GM12878 (cell line): ENCODE results near the gene GPRC5D. TPM values are rescaled to one million over a fixed set of nuclear protein-coding genes. Genes with fewer than 3 reads are reported as not detected.

Experiments
- ATAC-seq: fragments of 200-7000 bp; cut with Tn5 transposase; 3 replicates; pipeline ENCODE4 v1.9.1; 2020; ENCODE audit warnings: mild to moderate bottlenecking, moderate library complexity
- BruUV-seq: library from RNA; stranded (reverse); fragments of 400-500 nt; replicated peaks from 2 replicates; lab custom pipeline; 2021; lab: Mats Ljungman, UMichigan
- CTCF ChIA-PET: fragments of 300-600 bp; sonication (Branson Sonifier 250); formaldehyde crosslinking; extraction: SDS; loops from one replicate; lab custom pipeline; 2021; ENCODE audit warnings: inconsistent platforms; lab: Yijun Ruan, JAX
- POLR2A ChIA-PET: fragments of 350-600 bp; formaldehyde crosslinking; extraction: SDS; loops from one replicate; lab custom pipeline; 2021; ENCODE audit warnings: inconsistent platforms; lab: Charles Lee
- RAD21 ChIA-PET: fragments of 300-600 bp; sonication (Branson Sonifier 250); formaldehyde crosslinking; loops from one replicate; lab custom pipeline; 2023; ENCODE audit warnings: antibody characterized with exemption; ENCODE audit not compliant: unreplicated experiment; lab: Charles Lee
- SMC1A ChIA-PET: fragments of 300-600 bp; sonication (Branson Sonifier 250); formaldehyde crosslinking; loops from one replicate; lab custom pipeline; 2023; ENCODE audit not compliant: unreplicated experiment, uncharacterized antibody; lab: Charles Lee
- DNase-seq: peaks from one replicate; pipeline ENCODE4 v3.0.0-alpha.2; 2011; ENCODE audit warnings: low read depth, low spot score
- FAIRE-seq: peaks from 3 replicates; lab custom pipeline; 2011; peaks lifted over from hg19 to GRCh38; lab: Jason Lieb, UNC
- H2AFZ ChIP-seq: 2 replicates; pipeline ENCODE4 v1.6.0; 2011; ENCODE audit warnings: low read depth, low read length, control low read depth; ENCODE audit not compliant: control insufficient read depth
- H3K27ac ChIP-seq: 2 replicates; pipeline ENCODE4 v1.5.1; 2011; ENCODE audit warnings: control low read depth; ENCODE audit not compliant: control insufficient read depth, insufficient read depth
- H3K27me3 ChIP-seq, 2 experiments: replicated peaks in 1 of 2; 2 replicates each; pipeline versions ENCODE4 v1.6.0 to v1.6.1; 2011; ENCODE audit warnings: low read length in 1 of 2; ENCODE audit not compliant: control insufficient read depth in 2 of 2, insufficient read depth in 2 of 2
- H3K36me3 ChIP-seq, 2 experiments: 2 replicates each; pipeline ENCODE4 v1.5.1; 2011; ENCODE audit warnings: low read length in 1 of 2; ENCODE audit not compliant: control insufficient read depth in 2 of 2, insufficient read depth in 2 of 2
- H3K4me1 ChIP-seq: 2 replicates; pipeline ENCODE4 v1.6.1; 2011; ENCODE audit warnings: mild to moderate bottlenecking, low read length, moderate library complexity, mixed read lengths; ENCODE audit not compliant: control insufficient read depth, insufficient read depth
- H3K4me2 ChIP-seq: 2 replicates; pipeline ENCODE4 v1.6.0; 2011; ENCODE audit warnings: control low read depth; ENCODE audit not compliant: control insufficient read depth, insufficient read depth
- H3K4me3 ChIP-seq: fragments of 200-600 bp; sonication (generic); 2 replicates; pipeline ENCODE4 v1.5.1; 2016
- H3K79me2 ChIP-seq: 2 replicates; pipeline ENCODE4 v1.6.0; 2011; ENCODE audit warnings: low read length; ENCODE audit not compliant: control insufficient read depth, insufficient read depth
- H3K9ac ChIP-seq: 2 replicates; pipeline ENCODE4 v1.8.0; 2011; ENCODE audit warnings: low read length, control low read depth, mixed read lengths; ENCODE audit not compliant: control insufficient read depth, insufficient read depth
- H3K9me3 ChIP-seq: replicated peaks from 3 replicates; pipeline ENCODE4 v1.5.1; 2011; ENCODE audit warnings: mild to moderate bottlenecking, low read length; ENCODE audit not compliant: control insufficient read depth, insufficient read depth
- H4K20me1 ChIP-seq: 2 replicates; pipeline ENCODE4 v1.6.0; 2011; ENCODE audit not compliant: control insufficient read depth, insufficient read depth
- BMI1 ChIP-seq: fragments of 450-650 bp; IDR thresholded peaks from 2 replicates; pipeline ENCODE4 v1.6.1; 2016; ENCODE audit warnings: mild to moderate bottlenecking, moderate library complexity, borderline replicate concordance
- ETV6 ChIP-seq, 2 experiments: fragments of 450-650 bp in 1 of 2; IDR thresholded peaks in 1 of 2; conservative IDR thresholded peaks in 1 of 2; 2 replicates each; pipeline ENCODE4 v1.6.1; 2014; ENCODE audit warnings: antibody characterized with exemption in 1 of 2, borderline replicate concordance in 1 of 2, low read depth in 1 of 2, mild to moderate bottlenecking in 1 of 2, moderate library complexity in 1 of 2
- HDAC2 ChIP-seq: fragments of 200-600 bp; sonication (generic); IDR thresholded peaks from 2 replicates; pipeline ENCODE4 v1.6.1; 2017
- IRF4 ChIP-seq: IDR thresholded peaks from 2 replicates; pipeline ENCODE4 v1.6.1; 2011; ENCODE audit warnings: low read depth, low read length
- PAX5 ChIP-seq: IDR thresholded peaks from 2 replicates; pipeline ENCODE4 v1.6.1; 2011; ENCODE audit warnings: low read depth, low read length, borderline replicate concordance
- SMARCA5 ChIP-seq: fragments of 450-650 bp; IDR thresholded peaks from 2 replicates; pipeline ENCODE4 v1.6.1; 2017; ENCODE audit warnings: mild to moderate bottlenecking
- YY1 ChIP-seq: IDR thresholded peaks from 2 replicates; pipeline ENCODE4 v1.6.1; 2011; ENCODE audit warnings: low read depth, mild to moderate bottlenecking, low read length
- WGBS: methylation state at CpG from one replicate; pipeline ENCODE4 v1.1.6; 2016; ENCODE audit warnings: low lambda C conversion rate; ENCODE audit not compliant: insufficient replicate concordance, insufficient coverage; ENCODE audit errors: missing lambda C conversion rate; 5-methylcytosine and 5-hydroxymethylcytosine counted together
- in situ Hi-C: fragments of 300-500 bp; cut with MboI; formaldehyde crosslinking; loops from 9 replicates; pipeline ENCODE4 v1.14.3; 2018; ENCODE audit warnings: mixed read lengths
- intact Hi-C: fragments of 100-400 bp; cut with micrococcal nuclease; formaldehyde crosslinking; loops from one replicate; pipeline ENCODE4 v1.14.2; 2022; ENCODE audit not compliant: unreplicated experiment
- polyA plus RNA-seq, 11 experiments: library from polyadenylated mRNA; depleted of rRNA in 4 of 11; unstranded in 6 of 11; stranded (reverse) in 5 of 11; fragments of >200 nt; fragmentation: Nextera tagmentation in 4 of 11; fragmentation: Illumina TruSeq in 1 of 11; extraction: Ambion mirVana in 4 of 11; extraction: Trizol in 1 of 11; gene quantifications; 1 replicate in 1 of 11; 2 replicates in 10 of 11; pipeline versions ENCODE4 v1.2.1 to v1.2.3, GENCODE V29; 2011 to 2016; ENCODE audit warnings: inconsistent platforms in 2 of 11, missing spikeins in 2 of 11, low read depth in 1 of 11
- total RNA-seq, 4 experiments: library from RNA; depleted of rRNA in 3 of 4; stranded (reverse); fragments of >200 nt in 3 of 4; fragmentation: Illumina TruSeq in 1 of 4; extraction: Trizol in 1 of 4; gene quantifications; 2 replicates each; pipeline versions ENCODE4 v1.2.1 to v1.2.3, GENCODE V29; 2013 to 2021
- TF ChIP-seq, protein P1 (sequence below): fragments of 450-650 bp; IDR thresholded peaks from 2 replicates; pipeline ENCODE4 v1.6.1; 2017; ENCODE audit warnings: mild to moderate bottlenecking, low read depth, inconsistent platforms; ENCODE audit not compliant: poor library complexity, severe bottlenecking

GPRC5D gene
- total and polyA plus RNA-seq, 10 of the 15 experiments (the other 5 are each of a cell fraction or from before 2014, with no cell fraction given) = 0.18 to 0.90 (median 0.37) TPM; not detected in 3

DNA sequence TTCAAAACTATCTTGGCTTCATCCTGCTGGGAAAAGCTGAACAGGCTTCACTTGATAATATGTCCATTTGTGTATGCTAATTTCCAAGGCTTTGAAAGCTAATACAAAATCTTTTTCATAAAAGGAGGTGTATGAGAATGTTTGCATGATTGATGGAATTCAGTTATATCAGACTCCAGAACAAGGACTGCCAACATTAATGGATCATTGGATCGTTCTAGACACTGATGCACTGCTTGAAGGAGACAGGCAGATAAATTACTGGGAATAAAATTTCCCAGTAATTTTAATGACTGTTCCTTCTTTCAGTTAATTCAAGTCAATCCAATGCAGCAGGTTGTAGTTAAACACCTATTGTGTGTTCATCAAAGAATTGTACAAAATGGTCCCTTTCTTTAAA lies 466 bp downstream of the GPRC5D start:
- no peaks in the 10 kb centered on the region for H3K36me3 ChIP-seq
- no peak overlapping the region for H3K4me3 ChIP-seq
- DNase-seq (no peak), ATAC-seq (no peak), FAIRE-seq (no peak)
- no peaks in the 10 kb centered on the region for H3K79me2 ChIP-seq
- H3K27ac ChIP-seq = no peak overlapping the region
- peaks cover 0 to 4% of the 10 kb centered on the region in 2 experiments; a peak in 2 of 4 replicates for H3K27me3 ChIP-seq
- H3K9ac ChIP-seq = no peak overlapping the region
- ChIA-PET RAD21 (no interaction called here), CTCF (interaction anchor here (0.9 to 1.4 kb wide), 2 partner anchors 23 to 163 kb away, joined by 3 read pairs; no protein-coding TSS in a partner anchor), POLR2A (no interaction called here), SMC1A (no interaction called here)
- H3K4me2 ChIP-seq = no peak overlapping the region
- no peaks in the 10 kb centered on the region for H3K4me1 ChIP-seq
- no peak overlapping the region for H2AFZ ChIP-seq
- in situ Hi-C loops = no loop called here
- intact Hi-C loops = no loop called here
- no peak for TF ChIP-seq ETV6 (conservative IDR thresholded peaks at IDR 0.05 in 1 of 2, IDR thresholded peaks at IDR 0.05 in 1 of 2; ENCODE audit: borderline replicate concordance in 1 of 2, low read depth in 1 of 2)
- TF ChIP-seq PAX5 = no peak
- no peak for TF ChIP-seq BMI1
- no peak for TF ChIP-seq HDAC2
- TF ChIP-seq YY1 = no peak
- no peak for TF ChIP-seq SMARCA5
- TF ChIP-seq, protein P1, sequence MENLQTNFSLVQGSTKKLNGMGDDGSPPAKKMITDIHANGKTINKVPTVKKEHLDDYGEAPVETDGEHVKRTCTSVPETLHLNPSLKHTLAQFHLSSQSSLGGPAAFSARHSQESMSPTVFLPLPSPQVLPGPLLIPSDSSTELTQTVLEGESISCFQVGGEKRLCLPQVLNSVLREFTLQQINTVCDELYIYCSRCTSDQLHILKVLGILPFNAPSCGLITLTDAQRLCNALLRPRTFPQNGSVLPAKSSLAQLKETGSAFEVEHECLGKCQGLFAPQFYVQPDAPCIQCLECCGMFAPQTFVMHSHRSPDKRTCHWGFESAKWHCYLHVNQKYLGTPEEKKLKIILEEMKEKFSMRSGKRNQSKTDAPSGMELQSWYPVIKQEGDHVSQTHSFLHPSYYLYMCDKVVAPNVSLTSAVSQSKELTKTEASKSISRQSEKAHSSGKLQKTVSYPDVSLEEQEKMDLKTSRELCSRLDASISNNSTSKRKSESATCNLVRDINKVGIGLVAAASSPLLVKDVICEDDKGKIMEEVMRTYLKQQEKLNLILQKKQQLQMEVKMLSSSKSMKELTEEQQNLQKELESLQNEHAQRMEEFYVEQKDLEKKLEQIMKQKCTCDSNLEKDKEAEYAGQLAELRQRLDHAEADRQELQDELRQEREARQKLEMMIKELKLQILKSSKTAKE = no peak
- no peak for TF ChIP-seq IRF4
- no peaks in the 10 kb centered on the region for H4K20me1 ChIP-seq
- 45% methylated on average over 1 of the region's 1 CpG for WGBS
- no TSS peak for BruUV-seq
- H3K9me3 ChIP-seq = no peaks in the 10 kb centered on the region
